NCI-H1092 (cell line): ENCODE results near the gene PRR19.

Experiments
- DNase-seq: peaks from one replicate; lab custom pipeline; 2025; lab: John Stamatoyannopoulos, UW

Gene PRR19

DNA sequence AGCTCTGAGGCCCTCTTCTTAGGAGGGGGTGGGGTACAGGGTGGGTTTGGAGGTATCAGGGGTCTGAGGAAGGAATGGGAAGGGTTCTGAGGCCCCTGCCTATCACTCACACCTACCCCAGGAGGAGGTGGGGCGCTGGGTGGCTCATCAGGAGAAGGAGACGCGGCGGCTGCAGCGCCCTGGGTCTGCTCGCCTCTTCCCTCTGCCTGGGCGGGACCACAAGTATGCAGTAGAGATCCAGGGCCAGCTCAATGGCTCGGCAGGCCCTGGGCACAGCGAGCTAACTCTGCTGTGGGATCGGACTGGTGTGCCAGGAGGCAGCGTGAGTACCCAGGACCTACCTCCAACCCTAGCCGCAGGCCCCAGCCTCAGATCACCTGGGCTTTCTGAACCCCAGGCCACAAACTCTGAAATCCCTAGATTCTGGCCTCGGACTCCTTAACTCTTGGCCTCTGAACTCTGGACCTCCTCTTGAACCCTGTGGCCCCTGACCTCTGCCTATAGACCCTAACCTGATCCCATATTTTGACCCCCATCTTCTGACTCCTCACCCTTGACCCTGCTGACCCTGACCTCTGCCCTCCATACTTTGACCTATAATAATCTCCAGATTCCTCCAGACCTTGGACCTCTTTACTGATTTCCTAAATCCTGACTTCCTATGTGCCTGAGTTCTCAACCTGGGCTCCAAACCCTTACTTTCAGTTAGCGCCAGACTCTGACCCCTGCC, 47.6 kb downstream of the PRR19 start:
- DNase-seq: no peak

DNA sequence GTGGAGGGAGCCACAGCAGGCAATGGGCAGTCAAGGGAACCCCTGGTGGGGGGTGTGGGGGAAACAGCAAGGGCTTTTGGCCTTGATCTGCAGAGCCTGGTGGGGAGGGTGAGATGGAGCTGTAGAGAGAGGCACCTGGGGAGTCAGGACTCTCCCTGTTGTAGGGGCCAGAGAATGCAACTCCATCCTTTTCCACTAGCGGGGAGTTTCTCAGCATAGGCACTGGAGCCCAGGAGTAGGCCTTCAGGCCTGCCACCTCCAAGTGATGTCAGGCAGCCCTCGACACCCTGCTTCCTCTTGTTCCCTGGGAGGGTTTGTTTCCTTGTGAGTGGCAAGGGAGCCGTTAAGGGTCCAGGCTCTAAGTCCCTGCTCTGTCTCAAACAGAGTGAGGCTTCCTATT, 48.5 kb downstream of the PRR19 start:
- DNase-seq: no peak

DNA sequence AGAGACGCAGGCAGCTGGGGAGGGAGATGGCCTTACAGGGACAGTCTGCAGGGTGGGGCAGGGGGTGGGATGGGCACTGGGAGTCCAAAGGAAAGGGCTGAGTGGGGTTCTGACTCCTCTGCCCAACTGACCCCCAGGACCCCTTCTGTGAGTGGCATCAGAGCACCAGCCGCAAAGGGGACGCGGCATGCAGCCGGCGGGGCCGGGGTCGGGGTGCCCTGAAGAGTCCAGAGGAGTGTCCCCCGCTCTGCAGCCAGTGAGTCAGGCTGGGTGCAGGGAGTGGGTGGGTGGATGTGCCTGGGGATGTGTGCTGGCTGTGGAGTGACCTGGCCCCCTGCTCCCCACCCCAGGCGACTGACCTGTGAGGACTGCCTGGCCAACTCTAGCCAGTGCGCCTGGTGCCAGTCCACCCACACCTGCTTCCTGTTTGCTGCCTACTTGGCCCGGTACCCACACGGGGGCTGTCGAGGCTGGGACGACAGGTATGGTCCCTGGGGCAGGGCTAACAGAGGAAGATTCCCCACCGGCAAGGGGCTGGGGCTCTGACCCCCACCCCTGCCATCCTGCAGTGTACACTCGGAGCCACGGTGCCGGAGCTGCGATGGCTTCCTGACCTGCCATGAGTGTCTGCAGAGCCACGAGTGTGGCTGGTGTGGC, 49.3 kb downstream of the PRR19 start:
- no peak for DNase-seq

DNA sequence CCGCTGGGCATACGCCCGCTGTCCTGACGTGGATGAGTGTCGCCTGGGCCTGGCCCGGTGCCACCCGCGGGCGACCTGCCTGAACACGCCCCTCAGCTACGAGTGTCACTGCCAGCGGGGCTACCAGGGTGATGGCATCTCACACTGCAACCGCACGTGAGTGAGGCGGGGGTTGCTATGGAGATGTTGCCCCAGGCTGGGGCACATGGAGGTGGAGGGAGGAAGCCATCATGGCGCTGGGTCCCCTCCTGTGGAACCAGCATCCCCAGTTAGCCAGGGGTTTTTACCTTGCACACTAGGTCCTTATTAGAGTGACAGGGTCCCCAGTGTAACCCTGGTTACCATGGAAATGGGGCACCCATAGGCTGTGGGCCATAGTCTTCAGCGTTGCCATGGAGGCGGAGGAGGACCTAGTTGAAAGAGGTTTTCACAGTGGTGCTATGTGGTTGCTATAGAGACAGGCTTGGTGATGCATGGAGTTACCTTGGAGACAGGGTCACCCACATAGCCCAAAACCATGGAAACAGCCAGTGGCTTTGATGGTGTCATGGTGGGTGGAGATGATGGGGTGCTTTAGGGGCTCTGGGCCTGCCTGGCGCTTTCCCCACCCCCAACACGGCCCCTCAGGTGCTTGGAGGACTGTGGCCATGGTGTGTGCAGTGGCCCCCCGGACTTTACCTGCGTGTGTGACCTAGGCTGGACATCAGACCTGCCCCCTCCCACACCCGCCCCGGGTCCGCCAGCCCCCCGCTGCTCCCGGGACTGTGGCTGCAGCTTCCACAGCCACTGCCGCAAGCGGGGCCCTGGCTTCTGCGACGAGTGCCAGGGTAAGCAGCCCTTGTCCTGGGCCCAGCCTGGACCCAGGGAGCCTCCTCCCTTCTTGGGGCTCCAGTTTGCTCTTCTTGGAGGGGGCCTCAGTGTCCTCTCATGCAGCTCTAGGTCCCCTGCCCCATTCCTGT, 50.6 kb downstream of the PRR19 start:
- DNase-seq: no peak

DNA sequence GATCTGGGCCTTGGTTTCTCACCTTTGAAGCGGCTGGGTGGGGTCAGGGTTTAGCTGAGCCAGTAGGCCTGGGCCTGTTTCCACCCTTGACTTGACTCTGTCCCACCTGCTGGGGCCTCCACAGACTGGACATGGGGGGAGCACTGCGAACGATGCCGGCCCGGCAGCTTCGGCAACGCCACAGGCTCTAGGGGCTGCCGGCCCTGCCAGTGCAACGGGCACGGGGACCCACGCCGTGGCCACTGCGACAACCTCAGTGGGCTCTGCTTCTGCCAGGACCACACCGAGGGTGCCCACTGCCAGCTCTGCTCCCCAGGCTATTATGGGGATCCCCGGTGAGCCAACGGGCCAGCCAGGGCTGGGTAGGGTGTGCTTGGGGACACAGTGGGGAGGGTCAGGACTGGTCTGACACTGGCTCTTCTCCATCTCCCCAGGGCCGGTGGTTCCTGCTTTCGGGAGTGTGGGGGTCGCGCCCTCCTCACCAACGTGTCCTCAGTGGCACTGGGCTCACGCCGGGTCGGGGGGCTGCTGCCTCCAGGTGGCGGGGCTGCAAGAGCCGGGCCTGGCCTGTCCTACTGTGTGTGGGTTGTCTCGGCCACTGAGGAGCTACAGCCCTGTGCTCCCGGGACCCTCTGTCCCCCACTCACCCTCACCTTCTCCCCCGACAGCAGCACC, 51.5 kb downstream of the PRR19 start:
- no peak for DNase-seq

DNA sequence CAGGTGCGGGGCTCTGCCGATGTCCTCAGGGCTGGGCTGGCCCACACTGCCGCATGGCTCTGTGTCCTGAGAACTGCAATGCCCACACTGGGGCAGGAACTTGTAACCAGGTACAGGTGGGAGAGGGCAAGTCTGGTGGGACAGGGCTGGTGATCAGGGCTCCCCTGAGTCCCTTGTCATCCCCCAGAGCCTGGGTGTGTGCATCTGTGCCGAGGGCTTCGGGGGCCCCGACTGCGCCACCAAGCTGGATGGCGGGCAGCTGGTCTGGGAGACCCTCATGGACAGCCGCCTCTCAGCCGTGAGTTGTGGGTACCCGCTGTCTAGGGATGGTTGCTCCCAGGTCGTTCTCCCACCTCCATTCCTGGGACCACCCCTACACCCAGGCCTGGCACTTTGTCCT, 54.0 kb downstream of the PRR19 start:
- no peak for DNase-seq

DNA sequence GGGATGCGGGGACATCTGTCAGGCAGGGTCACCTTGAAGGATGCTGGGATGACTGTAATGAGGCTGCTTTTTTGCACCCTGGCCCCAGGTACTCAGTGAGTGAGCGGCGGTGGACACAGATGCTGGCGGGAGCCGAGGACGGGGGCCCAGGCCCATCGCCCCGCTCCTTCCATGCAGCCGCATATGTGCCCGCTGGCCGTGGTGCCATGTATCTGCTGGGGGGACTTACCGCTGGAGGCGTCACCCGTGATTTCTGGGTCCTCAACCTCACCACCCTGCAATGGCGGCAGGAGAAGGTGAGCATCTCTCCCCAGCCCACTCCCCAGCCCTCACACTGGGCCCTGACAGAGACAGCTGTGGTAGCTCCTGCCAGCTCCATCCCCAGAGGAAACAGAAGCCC, 54.8 kb downstream of the PRR19 start:
- no peak for DNase-seq

DNA sequence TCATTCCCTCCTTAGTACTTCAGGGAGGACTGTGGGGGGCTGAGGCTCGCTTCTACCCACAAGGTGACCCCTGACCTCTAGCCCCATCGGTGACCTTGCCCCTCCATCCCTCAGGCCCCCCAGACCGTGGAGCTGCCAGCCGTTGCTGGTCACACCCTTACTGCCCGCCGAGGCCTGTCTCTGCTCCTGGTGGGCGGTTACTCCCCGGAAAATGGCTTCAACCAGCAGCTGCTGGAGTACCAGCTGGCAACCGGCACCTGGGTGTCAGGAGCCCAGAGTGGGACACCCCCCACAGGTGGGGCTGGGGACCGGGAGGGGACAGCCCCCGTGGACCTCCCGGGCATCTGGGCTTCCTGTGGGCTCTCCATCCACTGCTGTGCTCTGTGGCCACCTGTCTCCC, 55.4 kb downstream of the PRR19 start:
- no peak for DNase-seq
